ENCODE results near the gene NDE1.
"Not testable (repeated sequence)": the region's sequence is repeated elsewhere in the genome, so short reads cannot be mapped to it uniquely, and the experiment has no call there.

NDE1 gene

DNA sequence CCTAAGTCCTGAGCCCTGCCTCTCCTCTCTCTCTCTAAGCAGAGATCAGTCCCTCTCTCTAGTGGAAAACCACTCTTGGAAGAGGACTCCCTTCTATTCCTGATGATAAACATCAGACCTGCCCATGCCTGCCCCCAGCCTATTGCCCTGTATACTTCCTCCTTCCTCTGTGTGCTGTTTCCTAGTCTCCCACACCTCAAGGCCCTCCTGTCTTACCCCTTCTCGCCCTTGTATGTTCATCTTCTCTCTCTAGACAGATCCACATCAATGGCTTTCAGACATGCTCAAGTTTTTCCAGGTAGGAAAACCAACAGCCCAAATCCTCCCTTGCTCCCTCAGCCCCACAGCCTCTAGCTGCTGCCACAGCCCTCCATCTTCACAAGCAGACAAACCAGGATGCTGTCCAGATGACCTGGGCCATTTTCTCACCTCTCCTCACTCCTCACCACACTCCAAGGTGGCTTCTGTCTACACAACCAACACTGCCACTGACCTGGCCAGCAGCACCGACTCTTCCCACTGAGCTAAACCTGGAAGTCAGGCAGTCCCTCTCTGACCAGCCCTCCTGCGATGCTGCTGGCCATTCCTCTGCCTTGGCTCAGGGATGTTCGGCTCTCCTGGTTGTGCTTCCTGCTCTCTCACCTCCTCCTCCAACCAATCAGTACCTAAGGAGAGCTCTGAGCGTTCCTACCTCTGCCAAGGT, 43.4 kb upstream of the NDE1 start:
- H3K4me3 ChIP-seq (ENCODE audit: low read depth, low read length): no peak overlapping the region
- TF ChIP-seq, protein P1, sequence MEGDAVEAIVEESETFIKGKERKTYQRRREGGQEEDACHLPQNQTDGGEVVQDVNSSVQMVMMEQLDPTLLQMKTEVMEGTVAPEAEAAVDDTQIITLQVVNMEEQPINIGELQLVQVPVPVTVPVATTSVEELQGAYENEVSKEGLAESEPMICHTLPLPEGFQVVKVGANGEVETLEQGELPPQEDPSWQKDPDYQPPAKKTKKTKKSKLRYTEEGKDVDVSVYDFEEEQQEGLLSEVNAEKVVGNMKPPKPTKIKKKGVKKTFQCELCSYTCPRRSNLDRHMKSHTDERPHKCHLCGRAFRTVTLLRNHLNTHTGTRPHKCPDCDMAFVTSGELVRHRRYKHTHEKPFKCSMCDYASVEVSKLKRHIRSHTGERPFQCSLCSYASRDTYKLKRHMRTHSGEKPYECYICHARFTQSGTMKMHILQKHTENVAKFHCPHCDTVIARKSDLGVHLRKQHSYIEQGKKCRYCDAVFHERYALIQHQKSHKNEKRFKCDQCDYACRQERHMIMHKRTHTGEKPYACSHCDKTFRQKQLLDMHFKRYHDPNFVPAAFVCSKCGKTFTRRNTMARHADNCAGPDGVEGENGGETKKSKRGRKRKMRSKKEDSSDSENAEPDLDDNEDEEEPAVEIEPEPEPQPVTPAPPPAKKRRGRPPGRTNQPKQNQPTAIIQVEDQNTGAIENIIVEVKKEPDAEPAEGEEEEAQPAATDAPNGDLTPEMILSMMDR (IDR thresholded peaks at IDR 0.05; ENCODE audit: control insufficient read depth, extremely low read depth, insufficient read depth): no peak
- no peak for DNase-seq (ENCODE audit: low read depth)

DNA sequence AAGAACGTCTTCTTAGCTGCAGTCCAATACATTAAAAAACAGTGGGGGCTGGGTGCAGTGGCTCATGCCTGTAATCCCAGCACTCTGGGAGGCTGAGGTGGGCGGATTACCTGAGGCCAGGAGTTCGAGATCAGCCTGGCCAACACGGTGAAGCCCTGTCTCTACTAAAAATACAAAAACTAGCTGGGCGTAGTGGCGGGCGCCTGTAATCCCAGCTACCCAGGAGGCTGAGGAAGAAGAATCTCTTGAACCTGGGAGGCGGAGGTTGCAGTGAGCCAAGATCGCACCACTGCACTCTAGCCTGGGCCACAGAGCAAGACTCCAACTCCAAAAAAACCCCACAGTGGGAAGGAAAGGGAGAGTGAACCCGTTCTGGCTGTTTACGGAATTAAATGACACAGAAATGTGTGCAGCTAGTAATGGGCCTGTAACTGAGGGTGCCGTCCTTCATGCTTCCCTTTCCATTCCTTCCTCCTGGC, 42.8 kb upstream of the NDE1 start:
- DNase-seq (ENCODE audit: low read depth): not testable (repeated sequence)

GRCh38 chr16:15607700-15608396, 42.2 kb upstream of the NDE1 start:
- no peak overlapping the region for H3K4me3 ChIP-seq (ENCODE audit: low read depth, low read length)
- DNase-seq (ENCODE audit: low read depth): no peak
- TF ChIP-seq, protein P1 (IDR thresholded peaks at IDR 0.05; ENCODE audit: control insufficient read depth, extremely low read depth, insufficient read depth): no peak

More for the DNA sequence above, 42.8 kb upstream of the NDE1 start:
- not testable (repeated sequence) for H3K4me3 ChIP-seq (ENCODE audit: low read depth, low read length)

- H3K4me3 ChIP-seq (ENCODE audit: low read depth, low read length): no peak overlapping the region
- TF ChIP-seq, protein P1 (IDR thresholded peaks at IDR 0.05; ENCODE audit: control insufficient read depth, extremely low read depth, insufficient read depth): no peak
- no peak for DNase-seq (ENCODE audit: low read depth)
These were observed 41.4 kb upstream of the NDE1 start for GRCh38 chr16:15608398-15609285.

GRCh38 chr16:15609286-15609649, 40.8 kb upstream of the NDE1 start:
- no peak overlapping the region for H3K4me3 ChIP-seq (ENCODE audit: low read depth, low read length)
- TF ChIP-seq, protein P1 (IDR thresholded peaks at IDR 0.05; ENCODE audit: control insufficient read depth, extremely low read depth, insufficient read depth): no peak
- no peak for DNase-seq (ENCODE audit: low read depth)

- TF ChIP-seq, protein P1 (IDR thresholded peaks at IDR 0.05; ENCODE audit: control insufficient read depth, extremely low read depth, insufficient read depth): no peak
- no peak overlapping the region for H3K4me3 ChIP-seq (ENCODE audit: low read depth, low read length)
- no peak for DNase-seq (ENCODE audit: low read depth)
These were observed 39.6 kb upstream of the NDE1 start for GRCh38 chr16:15610369-15610871.

DNA sequence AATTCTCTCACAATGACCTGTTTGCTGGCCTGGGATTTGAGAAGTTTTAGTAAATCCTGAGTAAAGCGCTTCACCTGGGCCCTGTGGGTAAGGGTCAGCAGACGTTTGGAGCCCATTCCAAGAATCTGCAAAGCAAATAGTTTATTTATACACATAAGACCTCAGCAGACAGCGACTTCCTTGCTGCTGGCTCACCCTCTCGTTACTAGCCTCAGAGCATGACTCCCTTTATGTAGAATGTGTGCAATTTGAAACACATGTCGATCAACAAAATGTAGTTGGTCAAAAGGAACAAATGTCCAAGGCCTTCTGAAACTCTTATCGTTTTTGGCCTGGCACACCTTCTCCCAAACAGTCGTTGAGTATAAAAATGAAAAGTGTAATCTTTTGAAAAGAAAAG, 38.4 kb upstream of the NDE1 start:
- no peak overlapping the region for H3K4me3 ChIP-seq (ENCODE audit: low read depth, low read length)
- TF ChIP-seq, protein P1 (IDR thresholded peaks at IDR 0.05; ENCODE audit: control insufficient read depth, extremely low read depth, insufficient read depth): no peak
- DNase-seq (ENCODE audit: low read depth): no peak

Measured in LNCaP clone FGC (cell line).